Neuronal stem cell (in vitro differentiated cells): Measurements from ENCODE around the gene RASSF8.

ENCODE experiments used
- DNase-seq: peaks from one replicate; pipeline ENCODE4 v3.0.0-alpha.2; 2013; ENCODE audit warnings: low spot score
- H2AFZ ChIP-seq: one replicate; pipeline ENCODE4 v1.6.1; 2013; ENCODE audit warnings: mild to moderate bottlenecking, low read length, inconsistent platforms
- H2AK5ac ChIP-seq: 2 replicates; pipeline ENCODE4 v1.6.1; 2013; ENCODE audit warnings: low read depth, mild to moderate bottlenecking, inconsistent platforms, low read length, moderate library complexity, mixed read lengths
- H2BK120ac ChIP-seq: 2 replicates; pipeline ENCODE4 v1.6.1; 2013; ENCODE audit warnings: low read depth, mild to moderate bottlenecking, inconsistent platforms, low read length, moderate library complexity, mixed read lengths
- H2BK12ac ChIP-seq: one replicate; pipeline ENCODE4 v1.6.1; 2013; ENCODE audit warnings: low read length, inconsistent platforms
- H2BK15ac ChIP-seq: 2 replicates; pipeline ENCODE4 v1.6.1; 2013; ENCODE audit warnings: mild to moderate bottlenecking, low read length, inconsistent platforms, mixed read lengths
- H2BK5ac ChIP-seq: one replicate; pipeline ENCODE4 v1.6.1; 2013; ENCODE audit warnings: inconsistent platforms, mild to moderate bottlenecking, low read length, moderate library complexity
- H3K14ac ChIP-seq: one replicate; pipeline ENCODE4 v1.6.1; 2013; ENCODE audit warnings: low read length, inconsistent platforms
- H3K18ac ChIP-seq: 2 replicates; pipeline ENCODE4 v1.6.1; 2013; ENCODE audit warnings: low read length, inconsistent platforms
- H3K23ac ChIP-seq: 2 replicates; pipeline ENCODE4 v1.6.1; 2013; ENCODE audit warnings: low read depth, mild to moderate bottlenecking, mixed read lengths, low read length, inconsistent platforms; ENCODE audit not compliant: poor library complexity
- H3K27ac ChIP-seq: replicated peaks from 3 replicates; pipeline ENCODE4 v1.5.1; 2013; ENCODE audit warnings: low read length, inconsistent platforms
- H3K27me3 ChIP-seq, 3 experiments: 2 replicates each; pipeline ENCODE4 v1.6.1; 2013; ENCODE audit warnings: low read length in 3 of 3, mild to moderate bottlenecking in 2 of 3, inconsistent platforms in 1 of 3, low read depth in 1 of 3, mixed read lengths in 1 of 3, moderate library complexity in 1 of 3; ENCODE audit not compliant: control insufficient read depth in 3 of 3, insufficient read depth in 3 of 3
- H3K36me3 ChIP-seq, 2 donors: replicated peaks in 1 of 2; 2 replicates each; pipeline ENCODE4 v1.6.1; 2013; ENCODE audit warnings: low read length in 2 of 2; ENCODE audit not compliant: control insufficient read depth in 2 of 2, insufficient read depth in 2 of 2
- H3K4ac ChIP-seq: 2 replicates; pipeline ENCODE4 v1.6.1; 2013; ENCODE audit warnings: inconsistent platforms, mild to moderate bottlenecking, low read length, moderate library complexity
- H3K4me1 ChIP-seq, 2 donors: 1 replicate in 1 of 2; 2 replicates in 1 of 2; pipeline ENCODE4 v1.6.1; 2013; ENCODE audit warnings: low read length in 2 of 2, low read depth in 1 of 2; ENCODE audit not compliant: control insufficient read depth in 2 of 2, insufficient read depth in 1 of 2
- H3K4me2 ChIP-seq: one replicate; pipeline ENCODE4 v1.6.1; 2013; ENCODE audit warnings: mild to moderate bottlenecking, low read length, inconsistent platforms; ENCODE audit not compliant: insufficient read depth, poor library complexity, severe bottlenecking
- H3K4me3 ChIP-seq, 2 donors: 2 replicates each; pipeline ENCODE4 v1.5.1; 2013; ENCODE audit warnings: low read length in 2 of 2, mild to moderate bottlenecking in 2 of 2, inconsistent platforms in 1 of 2, moderate library complexity in 1 of 2
- H3K79me1 ChIP-seq: one replicate; pipeline ENCODE4 v1.6.1; 2013; ENCODE audit warnings: low read depth, mild to moderate bottlenecking, inconsistent platforms, low read length, moderate library complexity
- H3K9ac ChIP-seq: one replicate; pipeline ENCODE4 v1.6.1; 2013; ENCODE audit warnings: mild to moderate bottlenecking, low read depth, low read length, inconsistent platforms; ENCODE audit not compliant: poor library complexity
- H3K9me3 ChIP-seq, 2 donors: replicated peaks in 1 of 2; 2 replicates each; pipeline versions ENCODE3 to v1.6.1; 2013; ENCODE audit warnings: low read length in 2 of 2, mild to moderate bottlenecking in 2 of 2, inconsistent platforms in 1 of 2, low read depth in 1 of 2, mixed read lengths in 1 of 2, moderate library complexity in 1 of 2; ENCODE audit not compliant: control insufficient read depth in 2 of 2, insufficient read depth in 1 of 2
- H4K8ac ChIP-seq: one replicate; pipeline ENCODE4 v1.6.1; 2013; ENCODE audit warnings: low read depth, mild to moderate bottlenecking, inconsistent platforms, low read length, moderate library complexity
- H4K91ac ChIP-seq: one replicate; pipeline ENCODE4 v1.6.1; 2013; ENCODE audit warnings: low read length, low read depth, mild to moderate bottlenecking, inconsistent platforms; ENCODE audit not compliant: poor library complexity
- WGBS, 2 donors: extraction: QIAGEN DNeasy Blood & Tissue Kit; methylation state at CpG; one replicate each; pipeline ENCODE4 v1.1.7; 2013; ENCODE audit warnings: missing lambda C conversion rate in 2 of 2, mixed read lengths in 1 of 2; ENCODE audit not compliant: insufficient read length in 2 of 2, insufficient replicate concordance in 1 of 2; ENCODE audit errors: extremely low coverage in 2 of 2; 5-methylcytosine and 5-hydroxymethylcytosine counted together

RASSF8 gene

GRCh38 chr12:25970082-25970481 is 11.6 kb downstream of the RASSF8 start:
- Histone ChIP-seq H4K8ac (no peak overlapping the region), H3K23ac (no peak overlapping the region), H3K27ac (no peak overlapping the region), H3K4me3 (no peak overlapping the region), H3K27me3 (no peaks in the 10 kb centered on the region), H3K18ac (no peak overlapping the region), H3K4ac (no peak overlapping the region), H3K14ac (no peak overlapping the region), H3K4me1 (peaks cover 3 to 16% of the 10 kb centered on the region in 2 donors), H2BK120ac (no peak overlapping the region), H4K91ac (no peak overlapping the region), H3K79me1 (peaks cover 6% of the 10 kb centered on the region), H3K9me3 (no peaks in the 10 kb centered on the region), H2BK12ac (no peak overlapping the region), H2BK15ac (no peak overlapping the region), H3K4me2 (no peak overlapping the region), H2AFZ (no peak overlapping the region), H3K9ac (no peak overlapping the region), H2AK5ac (no peak overlapping the region), H3K36me3 (no peaks in the 10 kb centered on the region), H2BK5ac (no peak overlapping the region)
- no CpG with 5 or more reads among the region's 5 CpGs for WGBS, 2 donors
- DNase-seq, result no peak

GRCh38 chr12:25970916-25971653 is 12.6 kb downstream of the RASSF8 start:
- no peak overlapping the region for H2BK120ac ChIP-seq
- H3K23ac ChIP-seq, result no peak overlapping the region
- no peak overlapping the region for H3K9ac ChIP-seq
- H3K4ac ChIP-seq, result no peak overlapping the region
- no peak for DNase-seq
- H3K4me2 ChIP-seq, result no peak overlapping the region
- no peak overlapping the region for H3K27ac ChIP-seq
- no peak overlapping the region for H3K4me3 ChIP-seq
- H4K8ac ChIP-seq, result no peak overlapping the region
- H3K9me3 ChIP-seq, result no peaks in the 10 kb centered on the region
- no peak overlapping the region for H4K91ac ChIP-seq
- H2BK12ac ChIP-seq, result no peak overlapping the region
- no peak overlapping the region for H2BK5ac ChIP-seq
- no peak overlapping the region for H3K14ac ChIP-seq
- H3K36me3 ChIP-seq, result no peaks in the 10 kb centered on the region
- H3K4me1 ChIP-seq, result peaks cover 3 to 19% of the 10 kb centered on the region in 2 donors
- no peak overlapping the region for H2AFZ ChIP-seq
- no CpG with 5 or more reads among the region's 5 CpGs for WGBS, 2 donors
- H2AK5ac ChIP-seq, result no peak overlapping the region
- H3K27me3 ChIP-seq, result no peaks in the 10 kb centered on the region
- no peak overlapping the region for H2BK15ac ChIP-seq
- H3K79me1 ChIP-seq, result peaks cover 4% of the 10 kb centered on the region
- H3K18ac ChIP-seq, result no peak overlapping the region

- no peak overlapping the region for H3K14ac ChIP-seq
- H2BK120ac ChIP-seq, result no peak overlapping the region
- H2BK15ac ChIP-seq, result no peak overlapping the region
- H3K4me1 ChIP-seq, result peaks cover 3 to 25% of the 10 kb centered on the region in 2 donors
- no peak overlapping the region for H3K4me3 ChIP-seq
- H2AFZ ChIP-seq, result no peak overlapping the region
- no peak overlapping the region for H3K27ac ChIP-seq
- H3K23ac ChIP-seq, result no peak overlapping the region
- H4K8ac ChIP-seq, result no peak overlapping the region
- peaks cover 4% of the 10 kb centered on the region for H3K79me1 ChIP-seq
- no peaks in the 10 kb centered on the region for H3K27me3 ChIP-seq
- no peak for DNase-seq
- H3K36me3 ChIP-seq, result no peaks in the 10 kb centered on the region
- H3K18ac ChIP-seq, result no peak overlapping the region
- no peak overlapping the region for H3K4ac ChIP-seq
- H4K91ac ChIP-seq, result no peak overlapping the region
- no peak overlapping the region for H2BK12ac ChIP-seq
- H3K9me3 ChIP-seq, result no peaks in the 10 kb centered on the region
- WGBS, 2 donors, result no CpG with 5 or more reads among the region's 2 CpGs
- H3K4me2 ChIP-seq, result no peak overlapping the region
- no peak overlapping the region for H2AK5ac ChIP-seq
- no peak overlapping the region for H2BK5ac ChIP-seq
- no peak overlapping the region for H3K9ac ChIP-seq
These were observed 13.2 kb downstream of the RASSF8 start for GRCh38 chr12:25971654-25972041.

GRCh38 chr12:25972783-25973182 is 14.3 kb downstream of the RASSF8 start:
- Histone ChIP-seq H3K36me3 (no peaks in the 10 kb centered on the region), H2BK120ac (no peak overlapping the region), H3K4me1 (peaks cover 2 to 28% of the 10 kb centered on the region in 2 donors), H2AK5ac (no peak overlapping the region), H4K8ac (no peak overlapping the region), H2BK5ac (no peak overlapping the region), H3K9ac (no peak overlapping the region), H3K9me3 (no peaks in the 10 kb centered on the region), H3K14ac (no peak overlapping the region), H3K27ac (no peak overlapping the region), H2BK12ac (no peak overlapping the region), H3K23ac (no peak overlapping the region), H3K4ac (no peak overlapping the region), H3K18ac (no peak overlapping the region), H4K91ac (no peak overlapping the region), H2AFZ (no peak overlapping the region), H3K4me3 (no peak overlapping the region), H3K4me2 (no peak overlapping the region), H3K79me1 (peaks cover 4% of the 10 kb centered on the region), H2BK15ac (no peak overlapping the region), H3K27me3 (no peaks in the 10 kb centered on the region)
- no peak for DNase-seq
- WGBS, 2 donors, result no CpG with 5 or more reads among the region's 2 CpGs
